ENCODE results near the gene CKS1B. TPM values are rescaled to one million over a fixed set of nuclear protein-coding genes. Genes with fewer than 3 reads are reported as not detected.
A peak's percentile ranks its signal among the peaks of the same experiment; 100 is the strongest.

The CKS1B gene
- total RNA-seq, 3 donors from 2014 or later (not counting 1 experiment from before 2014, with no cell fraction given): 8.5 to 13.0 (median 12.9) TPM

DNA sequence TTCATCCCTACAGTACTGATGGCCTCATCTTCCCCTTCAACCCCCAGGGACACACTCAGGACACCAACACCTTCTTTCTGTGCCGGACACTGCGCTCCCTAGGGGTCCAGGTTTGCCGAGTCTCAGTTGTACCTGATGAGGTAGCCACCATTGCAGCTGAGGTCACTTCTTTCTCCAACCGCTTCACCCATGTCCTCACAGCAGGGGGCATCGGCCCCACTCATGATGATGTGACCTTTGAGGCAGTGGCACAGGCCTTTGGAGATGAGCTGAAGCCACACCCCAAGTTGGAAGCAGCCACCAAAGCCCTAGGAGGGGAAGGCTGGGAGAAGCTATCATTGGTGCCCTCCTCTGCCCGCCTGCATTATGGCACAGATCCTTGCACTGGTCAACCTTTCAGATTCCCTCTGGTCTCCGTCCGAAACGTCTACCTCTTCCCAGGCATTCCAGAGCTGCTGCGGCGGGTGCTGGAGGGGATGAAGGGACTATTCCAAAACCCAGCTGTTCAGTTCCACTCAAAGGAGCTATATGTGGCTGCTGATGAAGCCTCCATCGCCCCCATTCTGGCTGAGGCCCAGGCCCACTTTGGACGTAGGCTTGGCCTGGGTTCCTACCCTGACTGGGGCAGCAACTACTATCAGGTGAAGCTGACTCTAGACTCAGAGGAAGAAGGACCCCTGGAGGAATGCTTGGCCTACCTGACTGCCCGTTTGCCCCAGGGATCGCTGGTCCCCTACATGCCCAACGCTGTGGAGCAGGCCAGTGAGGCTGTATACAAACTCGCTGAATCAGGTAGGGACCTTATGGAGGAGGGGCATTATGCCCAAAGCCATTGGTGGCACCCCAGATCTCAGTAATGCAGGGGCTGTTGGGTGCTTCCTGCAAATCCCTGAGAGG, 13.8 kb downstream of the CKS1B start:
- DNase-seq (peak in 1 of 2 donors; percentile 37), ATAC-seq (no peak)
- Mint-ChIP-seq H3K4me3 (no peak overlapping the region), H3K9me3 (no peaks in the 10 kb centered on the region), H3K27me3 (ENCODE audit: low read depth in 2 of 2) (no peaks in the 10 kb centered on the region), H3K4me1 (peaks cover 4 to 24% of the 10 kb centered on the region in 2 donors), H3K27ac (no peak overlapping the region), H3K36me3 (no peaks in the 10 kb centered on the region)
- Histone ChIP-seq H3K27me3 (ENCODE audit: control insufficient read depth, insufficient read depth, low read length) (no peaks in the 10 kb centered on the region), H3K27ac (ENCODE audit: low read length) (no peak overlapping the region), H3K4me3 (ENCODE audit: low read length) (no peak overlapping the region), H3K9me3 (ENCODE audit: control insufficient read depth, insufficient read depth, low read length) (no peaks in the 10 kb centered on the region), H3K36me3 (ENCODE audit: control insufficient read depth, insufficient read depth, low read length) (peaks cover 41% of the 10 kb centered on the region), H3K4me1 (ENCODE audit: control insufficient read depth, insufficient read depth, low read length) (peaks cover 11% of the 10 kb centered on the region)
- intact Hi-C loops (cut with micrococcal nuclease): no loop called here
- TF ChIP-seq, protein P1, sequence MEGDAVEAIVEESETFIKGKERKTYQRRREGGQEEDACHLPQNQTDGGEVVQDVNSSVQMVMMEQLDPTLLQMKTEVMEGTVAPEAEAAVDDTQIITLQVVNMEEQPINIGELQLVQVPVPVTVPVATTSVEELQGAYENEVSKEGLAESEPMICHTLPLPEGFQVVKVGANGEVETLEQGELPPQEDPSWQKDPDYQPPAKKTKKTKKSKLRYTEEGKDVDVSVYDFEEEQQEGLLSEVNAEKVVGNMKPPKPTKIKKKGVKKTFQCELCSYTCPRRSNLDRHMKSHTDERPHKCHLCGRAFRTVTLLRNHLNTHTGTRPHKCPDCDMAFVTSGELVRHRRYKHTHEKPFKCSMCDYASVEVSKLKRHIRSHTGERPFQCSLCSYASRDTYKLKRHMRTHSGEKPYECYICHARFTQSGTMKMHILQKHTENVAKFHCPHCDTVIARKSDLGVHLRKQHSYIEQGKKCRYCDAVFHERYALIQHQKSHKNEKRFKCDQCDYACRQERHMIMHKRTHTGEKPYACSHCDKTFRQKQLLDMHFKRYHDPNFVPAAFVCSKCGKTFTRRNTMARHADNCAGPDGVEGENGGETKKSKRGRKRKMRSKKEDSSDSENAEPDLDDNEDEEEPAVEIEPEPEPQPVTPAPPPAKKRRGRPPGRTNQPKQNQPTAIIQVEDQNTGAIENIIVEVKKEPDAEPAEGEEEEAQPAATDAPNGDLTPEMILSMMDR (IDR thresholded peaks at IDR 0.05): no peak
- WGBS (ENCODE audit: insufficient coverage): 95% methylated on average over 17 of the region's 17 CpGs

DNA sequence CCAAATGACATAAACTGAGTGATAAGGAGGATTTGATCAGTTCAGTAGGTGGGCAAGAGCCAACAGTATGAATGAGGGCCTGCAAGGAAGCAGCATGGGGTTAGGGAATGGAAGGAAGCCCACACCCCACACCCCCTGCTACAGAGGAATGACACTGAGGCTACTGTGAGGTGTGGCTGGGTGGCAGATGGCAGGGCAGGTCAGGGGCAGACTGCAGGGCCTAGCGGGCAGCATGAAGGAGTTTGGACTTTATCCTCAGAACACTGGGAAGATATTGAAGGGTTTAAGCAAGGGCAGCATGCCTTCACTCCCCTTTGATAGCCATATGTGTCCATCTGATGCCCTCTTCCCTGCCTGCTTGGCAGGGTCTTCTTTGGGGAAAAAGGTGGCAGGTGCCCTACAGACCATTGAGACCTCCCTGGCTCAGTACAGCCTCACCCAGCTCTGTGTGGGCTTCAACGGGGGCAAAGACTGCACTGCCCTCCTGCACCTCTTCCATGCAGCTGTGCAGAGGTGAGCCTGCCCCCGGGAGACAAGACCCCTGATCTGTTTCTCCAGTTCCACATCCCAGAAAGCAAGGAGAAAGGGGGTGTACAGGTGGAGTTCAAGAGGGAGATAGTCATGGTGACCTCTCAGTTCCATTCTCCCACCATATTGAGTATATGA, 14.8 kb downstream of the CKS1B start:
- H3K9me3 Mint-ChIP-seq: no peaks in the 10 kb centered on the region

DNA sequence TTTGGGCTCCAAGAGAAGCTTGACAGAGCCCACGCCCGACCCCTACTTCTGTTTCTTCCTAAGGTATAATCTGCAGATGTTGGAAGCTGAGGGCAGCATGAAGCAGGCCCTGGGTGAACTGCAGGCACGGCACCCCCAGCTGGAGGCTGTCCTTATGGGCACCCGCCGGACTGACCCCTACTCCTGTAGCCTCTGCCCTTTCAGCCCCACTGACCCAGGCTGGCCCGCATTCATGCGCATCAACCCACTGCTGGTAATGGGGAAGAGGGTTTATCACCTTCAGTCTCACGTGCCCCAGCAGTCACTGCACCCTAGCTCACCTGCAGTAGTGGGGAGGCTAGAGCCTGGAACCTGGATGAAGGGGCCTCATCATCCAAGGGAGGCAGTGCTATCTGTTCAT, 15.8 kb downstream of the CKS1B start:
- no peak overlapping the region for H3K4me3 Mint-ChIP-seq
- Histone ChIP-seq H3K9me3 (ENCODE audit: control insufficient read depth, insufficient read depth, low read length) (no peaks in the 10 kb centered on the region), H3K27me3 (ENCODE audit: control insufficient read depth, insufficient read depth, low read length) (no peaks in the 10 kb centered on the region), H3K36me3 (ENCODE audit: control insufficient read depth, insufficient read depth, low read length) (peaks cover 41% of the 10 kb centered on the region), H3K4me1 (ENCODE audit: control insufficient read depth, insufficient read depth, low read length) (no peaks in the 10 kb centered on the region), H3K27ac (ENCODE audit: low read length) (no peak overlapping the region), H3K4me3 (ENCODE audit: low read length) (no peak overlapping the region)
- intact Hi-C loops (cut with micrococcal nuclease): no loop called here
- H3K4me1 Mint-ChIP-seq: peaks cover 4 to 18% of the 10 kb centered on the region in 2 donors
- no peaks in the 10 kb centered on the region for H3K9me3 Mint-ChIP-seq
- H3K27ac Mint-ChIP-seq: no peak overlapping the region
- 95% methylated on average over 8 of the region's 8 CpGs for WGBS (ENCODE audit: insufficient coverage)
- H3K36me3 Mint-ChIP-seq: no peaks in the 10 kb centered on the region
- DNase-seq (no peak), ATAC-seq (no peak)
- TF ChIP-seq, protein P1 (IDR thresholded peaks at IDR 0.05): no peak
- no peaks in the 10 kb centered on the region for H3K27me3 Mint-ChIP-seq (ENCODE audit: low read depth in 2 of 2)

More for the DNA sequence above, 14.8 kb downstream of the CKS1B start:
- H3K4me3 Mint-ChIP-seq: no peak overlapping the region
- peaks cover 4 to 18% of the 10 kb centered on the region in 2 donors for H3K4me1 Mint-ChIP-seq
- Histone ChIP-seq H3K9me3 (ENCODE audit: control insufficient read depth, insufficient read depth, low read length) (no peaks in the 10 kb centered on the region), H3K27ac (ENCODE audit: low read length) (no peak overlapping the region), H3K4me3 (ENCODE audit: low read length) (no peak overlapping the region), H3K36me3 (ENCODE audit: control insufficient read depth, insufficient read depth, low read length) (peaks cover 41% of the 10 kb centered on the region), H3K27me3 (ENCODE audit: control insufficient read depth, insufficient read depth, low read length) (no peaks in the 10 kb centered on the region), H3K4me1 (ENCODE audit: control insufficient read depth, insufficient read depth, low read length) (peaks cover under 1% of the 10 kb centered on the region)
- DNase-seq: no peak
- TF ChIP-seq, protein P1 (IDR thresholded peaks at IDR 0.05): no peak
- WGBS (ENCODE audit: insufficient coverage): 100% methylated on average over 2 of the region's 3 CpGs
- H3K27me3 Mint-ChIP-seq (ENCODE audit: low read depth in 2 of 2): no peaks in the 10 kb centered on the region
- no peaks in the 10 kb centered on the region for H3K36me3 Mint-ChIP-seq
- ATAC-seq: no peak
- H3K27ac Mint-ChIP-seq: no peak overlapping the region
- intact Hi-C loops (cut with micrococcal nuclease): no loop called here

All from natural killer cell (primary cell).